HG03521 (cell line): ENCODE measurements around the gene SPATA33.
"Not testable (repeated sequence)": the region's sequence is repeated elsewhere in the genome, so short reads cannot be mapped to it uniquely, and the experiment has no call there.

Experiments used
- ATAC-seq: cut with Tn5 transposase; IDR thresholded peaks from one replicate; pipeline ENCODE4 v1.9.1; 2021; ENCODE audit warnings: mild to moderate bottlenecking, moderate library complexity; ENCODE audit not compliant: unreplicated experiment

Gene SPATA33

GRCh38 chr16:89691231-89691985 is 33.8 kb downstream of the SPATA33 start:
- no peak for ATAC-seq

GRCh38 chr16:89691986-89692569 is 34.4 kb downstream of the SPATA33 start:
- ATAC-seq = no peak

GRCh38 chr16:89693289-89693731 is 35.7 kb downstream of the SPATA33 start:
- no peak for ATAC-seq

- no peak for ATAC-seq
Observed at GRCh38 chr16:89693931-89694783, 36.5 kb downstream of the SPATA33 start.

- not testable (repeated sequence) for ATAC-seq
Observed at GRCh38 chr16:89694784-89695085, 37.1 kb downstream of the SPATA33 start.

- ATAC-seq = no peak
Observed at GRCh38 chr16:89695086-89695874, 37.6 kb downstream of the SPATA33 start.

GRCh38 chr16:89695875-89696669 is 38.4 kb downstream of the SPATA33 start:
- ATAC-seq = no peak

- no peak for ATAC-seq
Observed at GRCh38 chr16:89696670-89697128, 39.1 kb downstream of the SPATA33 start.

- no peak for ATAC-seq
Observed at GRCh38 chr16:89697161-89697615, 39.6 kb downstream of the SPATA33 start.

GRCh38 chr16:89697616-89698331 is 40.1 kb downstream of the SPATA33 start:
- no peak for ATAC-seq

GRCh38 chr16:89698717-89699116 is 41.1 kb downstream of the SPATA33 start:
- ATAC-seq = not testable (repeated sequence)

- not testable (repeated sequence) for ATAC-seq
Observed at GRCh38 chr16:89699629-89700099, 42.0 kb downstream of the SPATA33 start.

GRCh38 chr16:89700100-89700648 is 42.5 kb downstream of the SPATA33 start:
- ATAC-seq = peak; percentile 35

- ATAC-seq = no peak
Observed at GRCh38 chr16:89700649-89701424, 43.2 kb downstream of the SPATA33 start.

GRCh38 chr16:89701425-89702406 is 44.1 kb downstream of the SPATA33 start, which contains the start of gene SPATA2L:
TSS of gene SPATA2L (minus strand) at chr16:89701705. CDS start at chr16:89701232, 473 bp downstream.
- ATAC-seq = peak; percentile 63

GRCh38 chr16:89704281-89704680 is 46.6 kb downstream of the SPATA33 start:
- ATAC-seq = no peak

GRCh38 chr16:89705006-89705405 is 47.4 kb downstream of the SPATA33 start:
- ATAC-seq = no peak
